ENCODE results near the gene PER1. TPM values are rescaled to one million over a fixed set of nuclear protein-coding genes. Genes with fewer than 3 reads are reported as not detected.
A peak's percentile ranks its signal among the peaks of the same experiment; 100 is the strongest.

The PER1 gene
- total RNA-seq, 1 donor from 2014 or later: 215 TPM

DNA sequence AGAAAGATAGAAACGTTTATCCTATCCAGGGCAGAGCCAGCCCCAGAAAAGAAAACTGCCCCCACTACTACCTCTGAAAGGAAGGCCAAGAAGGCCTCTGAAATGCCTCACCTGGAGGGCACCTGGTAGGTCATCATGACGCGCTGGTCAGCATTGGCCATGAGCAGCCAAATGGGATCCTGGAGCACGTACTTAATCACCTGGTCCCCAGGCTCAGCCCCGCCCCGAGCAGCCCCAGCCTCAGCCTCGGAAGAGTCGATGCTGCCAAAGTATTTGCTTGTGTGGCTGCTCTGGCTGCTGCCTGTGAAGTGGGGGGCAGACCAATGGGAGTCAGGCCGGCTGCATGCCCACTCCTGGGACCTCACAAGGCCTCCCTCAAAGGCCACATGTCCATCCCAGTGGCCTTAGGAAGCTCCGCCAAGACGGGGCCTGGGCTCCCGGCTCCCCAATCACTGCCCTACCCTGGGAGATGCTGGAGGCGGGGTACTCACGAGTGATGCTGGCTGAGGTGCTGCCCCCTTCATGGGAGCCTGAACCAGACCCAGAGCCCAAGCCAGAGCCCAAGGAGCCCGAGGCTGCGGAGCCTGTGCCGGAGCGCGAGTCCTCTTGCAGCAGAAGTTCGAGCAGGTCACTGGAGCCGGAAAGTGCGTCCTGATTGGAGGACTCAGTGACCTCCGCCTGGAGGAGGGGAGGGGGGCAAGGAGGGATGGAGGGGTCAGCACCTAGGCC, 9.9 kb downstream of the PER1 start:
- H3K36me3 ChIP-seq: peaks cover 22 to 82% of the 10 kb centered on the region in 2 donors
- no peaks in the 10 kb centered on the region for H3K9me3 ChIP-seq
- no peak for DNase-seq (ENCODE audit: extremely low spot score in 2 of 2)
- peak overlapping the region; percentile 1 for H3K27ac ChIP-seq
- peaks cover 23% of the 10 kb centered on the region for H3K4me1 ChIP-seq
- H3K27me3 ChIP-seq: no peaks in the 10 kb centered on the region
- TF ChIP-seq CTCF (IDR thresholded peaks at IDR 0.05) (no peak), POLR2AphosphoS5 (IDR thresholded peaks at IDR 0.05; ENCODE audit: insufficient read depth in 1 of 2, low read depth in 1 of 2) (peak in 1 of 2 donors; percentile 20)
- H3K4me3 ChIP-seq: no peak overlapping the region
- intact Hi-C loops (cut with DNase I): no loop called here

DNA sequence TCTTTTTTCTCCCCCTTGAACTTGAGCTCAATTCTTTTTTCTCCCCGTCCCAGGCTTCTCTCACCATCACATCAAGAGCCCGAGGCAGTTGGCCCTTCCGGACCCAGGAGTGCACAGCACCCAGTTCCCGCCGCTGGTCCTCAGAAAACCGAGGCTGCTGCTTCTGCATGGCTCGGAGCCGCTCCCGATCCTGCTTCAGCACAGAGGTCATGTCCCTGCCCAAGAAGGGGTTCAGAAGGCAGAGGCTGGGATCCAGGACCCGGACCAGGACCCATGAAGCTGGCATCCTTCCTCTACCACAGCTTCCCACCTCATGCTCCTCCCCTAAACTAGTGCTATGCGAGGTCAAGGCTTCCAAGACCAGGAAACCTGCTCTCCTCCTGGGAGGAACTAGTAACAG, 10.5 kb downstream of the PER1 start:
- no peaks in the 10 kb centered on the region for H3K9me3 ChIP-seq
- intact Hi-C loops (cut with DNase I): no loop called here
- H3K36me3 ChIP-seq: peaks cover 19 to 76% of the 10 kb centered on the region in 2 donors
- H3K27ac ChIP-seq: peak overlapping the region; percentile 1
- no peak overlapping the region for H3K4me3 ChIP-seq
- TF ChIP-seq CTCF (IDR thresholded peaks at IDR 0.05) (no peak), POLR2A (IDR thresholded peaks at IDR 0.05) (no peak), POLR2AphosphoS5 (IDR thresholded peaks at IDR 0.05; ENCODE audit: insufficient read depth in 1 of 2, low read depth in 1 of 2) (no peak)
- peaks cover 23% of the 10 kb centered on the region for H3K4me1 ChIP-seq
- DNase-seq (ENCODE audit: extremely low spot score in 2 of 2): no peak
- H3K27me3 ChIP-seq: no peaks in the 10 kb centered on the region

DNA sequence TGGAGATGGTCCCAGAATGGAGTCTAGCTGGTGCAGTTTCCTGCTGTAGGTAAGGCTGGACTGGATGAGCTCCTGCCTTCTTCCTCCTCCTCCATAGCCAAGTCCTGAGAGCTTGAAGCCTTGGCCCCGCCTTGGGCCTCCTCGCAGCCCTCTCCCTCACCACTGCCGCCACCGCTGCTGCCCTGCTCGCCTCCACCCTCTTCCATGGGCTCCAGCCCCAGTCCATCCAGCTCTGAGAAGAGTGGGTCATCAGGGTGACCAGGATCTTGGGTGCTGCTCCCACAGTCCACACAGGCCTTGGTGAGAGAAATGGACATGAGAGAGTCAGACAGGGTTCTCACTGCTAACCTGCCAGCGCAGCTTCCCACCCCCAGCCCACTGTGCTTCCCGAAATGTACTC, 11.2 kb downstream of the PER1 start:
- no peaks in the 10 kb centered on the region for H3K27me3 ChIP-seq
- TF ChIP-seq POLR2AphosphoS5 (IDR thresholded peaks at IDR 0.05; ENCODE audit: insufficient read depth in 1 of 2, low read depth in 1 of 2) (peak in 1 of 2 donors; percentile 2), POLR2A (IDR thresholded peaks at IDR 0.05) (no peak), CTCF (IDR thresholded peaks at IDR 0.05) (no peak)
- peak overlapping the region; percentile 94 for H3K27ac ChIP-seq
- H3K36me3 ChIP-seq: peaks cover 14 to 69% of the 10 kb centered on the region in 2 donors
- H3K4me1 ChIP-seq: peaks cover 23% of the 10 kb centered on the region
- H3K4me3 ChIP-seq: no peak overlapping the region
- no peak for DNase-seq (ENCODE audit: extremely low spot score in 2 of 2)
- intact Hi-C loops (cut with DNase I): no loop called here
- H3K9me3 ChIP-seq: no peaks in the 10 kb centered on the region

DNA sequence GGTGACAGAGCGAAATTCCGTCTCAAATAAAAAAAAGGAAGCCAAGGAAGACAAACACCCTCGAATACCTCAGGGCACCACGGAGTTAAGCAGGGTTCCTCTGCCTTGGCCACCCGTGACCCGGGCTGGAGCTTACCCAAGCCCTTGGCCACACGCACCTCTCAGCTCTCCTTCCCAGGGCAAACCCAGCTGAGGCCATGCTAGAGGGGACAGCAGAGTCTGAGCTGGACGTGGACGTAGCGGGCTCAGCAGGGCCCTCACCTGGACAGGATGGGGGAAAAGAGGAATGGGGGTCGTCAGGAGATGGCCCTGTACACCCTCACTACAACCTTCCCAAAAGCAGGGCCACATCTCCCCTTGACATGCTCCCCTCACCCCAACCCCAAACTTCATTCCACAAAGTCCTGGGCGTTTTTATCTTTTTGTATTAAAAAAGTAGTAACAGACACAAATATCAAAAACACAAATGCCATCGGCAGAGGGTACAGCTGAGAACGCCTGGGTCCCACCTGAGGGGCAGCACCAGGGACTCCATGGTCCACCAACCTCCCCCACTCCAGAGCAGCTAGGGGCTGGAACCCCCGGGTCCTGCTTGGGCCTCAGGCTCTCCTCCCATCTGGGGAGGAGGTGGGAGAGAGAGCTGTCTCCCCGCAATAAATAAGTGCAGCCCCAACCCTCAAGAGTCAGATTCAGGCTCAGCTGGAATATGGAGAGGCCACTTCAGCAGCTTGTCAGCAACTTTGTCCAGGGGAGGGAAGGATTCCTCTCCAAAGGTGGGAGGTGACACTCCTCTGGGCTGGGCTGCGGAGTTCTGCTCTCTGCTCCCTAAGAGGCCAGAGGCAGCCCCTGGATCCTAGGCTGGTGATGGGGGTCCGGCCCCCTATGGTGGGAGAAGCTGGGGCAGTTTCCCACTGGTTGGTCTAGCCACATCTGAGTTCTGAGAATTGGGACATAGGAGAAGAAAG, 11.9 kb downstream of the PER1 start:
- peaks cover 12 to 62% of the 10 kb centered on the region in 2 donors for H3K36me3 ChIP-seq
- H3K27ac ChIP-seq: peak overlapping the region; percentile 94
- TF ChIP-seq POLR2AphosphoS5 (IDR thresholded peaks at IDR 0.05; ENCODE audit: insufficient read depth in 1 of 2, low read depth in 1 of 2) (peak in 1 of 2 donors; percentile 49), CTCF (IDR thresholded peaks at IDR 0.05) (no peak), POLR2A (IDR thresholded peaks at IDR 0.05) (no peak)
- H3K4me1 ChIP-seq: peaks cover 23% of the 10 kb centered on the region
- H3K9me3 ChIP-seq: no peaks in the 10 kb centered on the region
- intact Hi-C loops (cut with DNase I): no loop called here
- no peak for DNase-seq (ENCODE audit: extremely low spot score in 2 of 2)
- H3K4me3 ChIP-seq: no peak overlapping the region
- no peaks in the 10 kb centered on the region for H3K27me3 ChIP-seq

All from vagina (tissue), 2 donors.